Left hindlimb (tissue), 1 donor: ENCODE results near the gene ROBO1.
A peak's percentile ranks its signal among the peaks of the same experiment; 100 is the strongest.
"Not testable (repeated sequence)": the region's sequence is repeated elsewhere in the genome, so short reads cannot be mapped to it uniquely, and the experiment has no call there.

Source experiments
- DNase-seq: peaks from one replicate; pipeline ENCODE4 v3.0.0-alpha.2; 2018

The ROBO1 gene

DNA sequence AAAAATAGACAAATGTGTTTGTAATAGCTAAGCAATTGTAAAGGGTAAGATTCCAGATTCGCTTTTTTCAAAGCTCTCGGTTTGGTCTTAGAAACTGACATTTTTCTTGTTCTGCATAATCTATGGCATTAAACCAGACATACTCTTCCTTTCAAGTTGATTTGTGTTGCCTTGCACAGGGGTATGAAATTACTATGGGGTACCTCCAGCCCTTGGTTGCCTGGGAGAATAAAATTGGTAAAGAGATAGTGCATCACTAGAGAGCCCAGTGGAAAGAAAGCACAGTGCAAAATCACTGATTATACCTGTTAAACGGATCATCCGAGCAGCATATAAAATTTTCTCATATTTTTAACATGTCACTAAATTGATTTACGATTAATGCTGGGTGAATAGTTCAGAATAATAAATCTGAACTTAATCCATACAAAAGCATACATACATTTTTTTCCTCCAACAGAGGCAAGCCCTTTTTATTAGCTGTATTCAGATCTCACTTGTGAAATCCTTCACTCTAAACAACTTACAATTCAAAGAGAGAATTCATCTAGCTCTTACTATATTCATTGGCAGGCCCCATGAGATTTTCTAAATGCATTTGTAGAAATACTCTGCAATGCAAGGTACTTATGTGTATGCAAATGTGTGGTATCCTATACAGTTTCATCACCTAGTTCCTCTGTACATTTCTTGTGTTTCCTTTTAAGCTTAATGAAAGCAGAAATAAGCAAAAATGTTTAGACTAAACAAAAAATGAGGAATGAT is 224.4 kb downstream of the ROBO1 start:
- no peak for DNase-seq

DNA sequence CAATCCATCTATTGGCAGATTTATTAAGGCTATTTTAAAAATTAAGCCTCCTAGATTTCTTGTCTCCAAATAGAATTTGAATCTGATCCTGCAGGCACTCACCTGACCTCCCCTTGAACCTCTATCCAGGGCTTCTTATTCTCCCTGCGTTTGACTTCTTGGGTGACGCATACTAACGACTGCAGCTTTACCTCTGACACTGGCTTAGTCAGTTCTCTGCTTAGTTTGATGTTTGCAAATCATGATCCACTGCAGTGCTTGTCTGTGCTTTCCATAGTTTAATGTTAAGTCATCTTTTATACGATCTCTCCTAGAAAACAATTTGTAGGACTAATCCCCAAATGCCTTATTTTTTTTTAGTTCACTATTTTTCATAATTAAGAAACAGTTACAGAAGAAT is 233.1 kb downstream of the ROBO1 start:
- no peak for DNase-seq

DNA sequence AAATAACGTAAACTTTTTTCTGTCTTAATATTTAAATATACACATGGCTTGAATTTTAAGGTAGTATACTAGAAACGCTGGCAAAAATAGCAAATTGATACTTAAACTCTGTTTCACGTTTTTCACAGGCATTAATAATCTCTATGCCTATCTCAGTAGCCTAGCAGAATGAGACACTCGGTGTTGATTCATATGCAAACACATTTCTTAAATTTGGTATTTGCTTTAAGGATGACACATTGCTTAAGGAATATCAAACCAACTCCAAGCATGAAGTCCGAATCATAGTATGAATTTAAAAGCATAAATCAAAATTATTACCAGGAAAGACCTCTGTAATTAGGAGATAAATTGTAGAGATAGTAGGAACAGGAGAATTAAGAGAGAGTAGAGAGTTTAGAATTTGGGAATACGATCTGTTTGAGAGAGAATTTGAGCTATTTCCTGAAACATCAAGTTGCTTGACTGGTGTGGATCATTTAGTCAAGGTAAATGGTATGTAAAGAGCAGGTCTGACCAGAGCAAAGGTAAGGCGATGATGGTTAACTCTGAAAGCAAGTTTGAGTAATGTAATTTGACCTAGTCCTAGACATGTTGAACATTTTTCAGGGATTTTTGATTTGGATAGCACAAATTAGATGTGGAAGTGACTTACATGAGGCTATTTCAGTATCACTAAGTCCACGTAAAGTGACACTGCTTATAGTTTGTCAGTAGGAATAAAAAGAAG is 236.1 kb downstream of the ROBO1 start:
- no peak for DNase-seq

DNA sequence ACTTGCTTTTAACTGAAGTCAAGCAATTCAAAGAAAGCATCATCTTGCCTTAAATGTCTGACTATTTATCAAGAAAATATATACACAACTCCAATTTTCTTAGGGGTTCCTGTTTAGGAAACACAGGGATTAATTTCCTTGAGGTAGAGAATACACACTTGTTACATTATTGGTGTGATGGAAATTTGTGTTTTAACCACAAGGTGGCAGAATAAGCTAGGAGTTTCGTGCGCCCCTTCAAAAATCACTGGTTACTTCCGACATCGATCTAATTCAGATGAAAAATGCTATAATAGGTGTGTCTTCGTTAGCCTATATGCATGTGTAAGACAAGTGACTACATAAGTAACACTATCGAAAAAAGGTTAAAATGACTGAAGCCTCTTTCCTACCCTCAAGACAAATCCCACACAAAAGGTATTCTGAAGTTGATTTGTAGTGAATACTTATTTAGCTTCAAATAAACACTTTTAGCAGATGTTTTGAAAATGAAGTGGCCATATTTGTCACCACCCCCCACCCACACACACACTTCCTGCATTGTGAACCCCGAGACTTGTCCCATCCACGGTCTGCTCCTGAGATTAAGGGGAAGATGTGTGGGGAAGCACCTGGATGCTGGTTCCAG is 246.5 kb downstream of the ROBO1 start:
- DNase-seq: no peak

DNA sequence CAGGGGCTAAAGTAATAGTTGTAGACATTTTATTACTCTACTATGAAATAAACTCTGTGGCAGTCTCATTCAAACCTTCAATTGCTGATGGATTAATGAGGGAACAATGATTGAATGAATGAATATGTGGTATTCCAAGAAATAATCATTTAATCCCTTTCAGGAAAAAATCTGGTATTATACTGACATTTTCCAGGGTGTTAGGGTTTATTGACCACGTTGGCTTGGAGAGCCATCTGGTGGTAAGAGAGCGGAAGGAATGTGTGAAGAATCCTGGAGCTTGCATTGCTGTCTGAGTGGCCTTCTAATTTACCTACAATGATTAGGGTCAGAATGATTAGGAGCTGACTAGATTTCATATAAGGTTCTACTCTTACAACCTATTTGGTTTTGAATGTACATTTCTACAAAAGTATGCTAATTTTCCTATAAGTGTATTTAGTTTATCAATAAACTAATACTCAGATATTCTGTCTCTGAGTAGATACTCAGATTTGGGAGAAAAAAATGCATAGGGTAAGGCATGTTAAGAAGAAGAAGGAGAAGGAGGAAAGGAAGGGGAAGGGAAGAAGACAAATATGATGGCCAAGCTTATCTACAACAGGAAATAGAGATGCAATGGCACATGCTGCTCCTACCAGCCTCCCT is 249.9 kb downstream of the ROBO1 start:
- no peak for DNase-seq

DNA sequence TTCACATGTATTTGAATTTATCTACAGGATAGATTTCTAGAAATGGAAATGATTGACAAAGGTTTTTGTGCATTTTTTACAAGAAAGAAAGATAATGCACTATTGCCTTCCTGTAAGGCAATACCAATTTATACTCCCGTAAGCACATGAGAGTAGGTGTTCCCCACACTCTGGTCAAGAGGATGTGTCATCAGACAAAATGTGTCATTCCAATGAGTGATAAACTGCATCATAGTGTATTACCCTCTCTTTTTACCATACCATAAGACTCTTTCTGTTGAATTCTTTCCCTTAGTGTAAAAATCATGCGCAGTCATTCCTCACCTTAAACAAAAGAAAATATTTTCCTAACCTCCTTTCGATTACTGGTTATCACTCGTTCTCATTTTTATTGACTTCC is 251.0 kb downstream of the ROBO1 start:
- no peak for DNase-seq

DNA sequence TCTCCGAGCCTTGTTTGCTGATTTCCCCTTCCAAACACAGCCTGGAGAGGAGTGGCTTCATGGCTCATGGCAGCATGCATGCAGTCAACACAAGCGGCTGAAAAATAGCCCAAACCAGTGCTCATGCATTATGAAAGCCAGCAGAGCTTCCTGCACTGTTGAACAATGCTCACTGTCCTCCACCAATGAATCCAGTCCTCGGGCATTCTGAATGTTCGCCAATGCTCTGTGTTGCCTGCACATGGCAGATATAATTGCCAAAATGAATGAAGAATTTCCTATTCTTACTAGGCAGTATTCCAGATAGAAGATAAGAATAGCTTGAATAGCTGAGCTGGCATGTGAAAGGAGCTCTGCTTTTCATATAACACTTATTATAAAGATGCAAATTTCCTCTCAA is 252.7 kb downstream of the ROBO1 start:
- DNase-seq: no peak

DNA sequence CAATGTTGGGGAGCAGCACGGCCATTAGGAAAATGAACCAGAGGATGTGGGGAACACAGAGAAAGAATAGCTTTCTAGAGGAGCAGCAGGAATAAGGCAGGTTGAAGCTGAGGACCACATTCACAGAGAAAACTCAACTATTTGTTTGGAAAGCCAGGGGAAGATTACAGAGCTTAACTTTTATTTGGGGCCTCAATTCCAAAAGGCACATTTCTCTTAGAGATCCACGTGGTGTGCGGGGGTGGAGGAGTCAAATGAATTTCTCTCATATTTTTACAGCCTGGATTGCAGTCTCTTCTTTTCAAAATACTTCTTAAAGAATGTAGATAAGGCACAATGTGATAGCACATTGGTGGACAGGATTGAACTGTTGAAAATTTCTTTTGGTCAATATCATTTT is 253.7 kb downstream of the ROBO1 start:
- no peak for DNase-seq

DNA sequence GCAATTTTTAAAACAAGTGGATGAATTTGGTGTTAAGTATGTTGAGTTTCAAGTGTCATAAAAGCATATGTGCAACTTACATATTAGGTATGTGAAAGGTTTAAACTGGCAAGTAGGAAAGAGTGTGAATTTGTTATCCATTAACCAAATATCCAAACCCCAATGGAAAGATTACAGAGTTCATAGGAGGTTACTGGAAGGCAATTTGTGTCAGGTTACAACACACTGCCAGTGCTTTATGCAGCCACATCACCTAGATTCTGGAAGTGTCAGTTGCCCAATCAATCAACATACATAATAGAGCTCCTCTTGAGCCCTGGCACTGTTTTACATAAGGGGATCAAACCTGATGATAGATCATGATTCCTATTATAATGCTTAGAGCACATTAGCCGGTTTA is 261.0 kb downstream of the ROBO1 start:
- no peak for DNase-seq

DNA sequence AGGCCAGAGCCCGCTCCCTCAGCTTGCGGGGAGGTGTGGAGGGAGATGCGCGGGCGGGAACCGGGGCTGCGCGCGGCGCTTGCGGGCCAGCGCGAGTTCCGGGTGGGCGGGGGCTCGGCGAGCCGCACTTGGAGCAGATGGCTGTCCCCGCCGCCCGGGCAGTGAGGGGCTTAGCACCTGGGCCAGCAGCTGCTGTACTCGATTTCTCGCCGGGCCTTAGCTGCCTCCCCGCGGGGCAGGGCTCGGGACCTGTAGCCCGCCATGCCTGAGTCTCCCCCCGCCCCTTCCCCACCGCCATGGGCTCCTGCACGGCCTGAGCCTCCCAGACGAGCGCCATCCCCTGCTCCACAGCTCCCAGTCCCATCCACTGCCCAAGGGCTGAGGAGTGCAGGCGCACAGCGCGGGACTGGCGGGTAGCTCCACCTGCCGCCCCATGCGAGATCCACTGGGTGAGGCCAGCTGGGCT is 265.5 kb downstream of the ROBO1 start:
- not testable (repeated sequence) for DNase-seq

DNA sequence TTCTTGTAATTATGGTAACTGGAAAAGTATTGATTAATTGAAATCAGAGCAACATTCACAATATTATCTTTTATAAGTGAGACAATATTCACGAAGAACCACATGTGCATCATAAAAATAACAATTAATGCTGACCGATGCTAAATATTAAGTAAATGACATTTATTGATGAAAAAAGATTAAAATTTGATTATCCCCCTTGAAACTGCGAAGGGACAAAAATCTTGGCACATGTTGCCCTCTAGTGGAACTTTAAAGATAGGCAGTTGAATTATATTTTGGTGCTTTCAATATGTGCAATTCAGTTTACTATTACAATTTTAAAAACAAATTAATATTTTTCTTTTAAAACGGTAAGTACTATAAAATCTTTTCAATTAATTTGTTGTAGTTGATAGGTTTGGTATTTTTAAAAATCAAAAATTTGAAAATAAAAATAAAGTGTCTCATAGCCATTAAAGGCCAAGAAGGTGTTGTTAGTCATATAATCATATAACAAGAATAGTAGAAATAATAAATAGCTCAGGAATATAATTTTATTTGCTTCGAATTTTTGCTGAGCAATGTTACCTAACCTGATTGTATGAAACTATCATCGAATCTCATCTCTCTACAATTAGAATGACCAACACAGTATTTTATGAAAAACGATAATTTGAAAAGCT is 270.2 kb downstream of the ROBO1 start:
- no peak for DNase-seq

DNA sequence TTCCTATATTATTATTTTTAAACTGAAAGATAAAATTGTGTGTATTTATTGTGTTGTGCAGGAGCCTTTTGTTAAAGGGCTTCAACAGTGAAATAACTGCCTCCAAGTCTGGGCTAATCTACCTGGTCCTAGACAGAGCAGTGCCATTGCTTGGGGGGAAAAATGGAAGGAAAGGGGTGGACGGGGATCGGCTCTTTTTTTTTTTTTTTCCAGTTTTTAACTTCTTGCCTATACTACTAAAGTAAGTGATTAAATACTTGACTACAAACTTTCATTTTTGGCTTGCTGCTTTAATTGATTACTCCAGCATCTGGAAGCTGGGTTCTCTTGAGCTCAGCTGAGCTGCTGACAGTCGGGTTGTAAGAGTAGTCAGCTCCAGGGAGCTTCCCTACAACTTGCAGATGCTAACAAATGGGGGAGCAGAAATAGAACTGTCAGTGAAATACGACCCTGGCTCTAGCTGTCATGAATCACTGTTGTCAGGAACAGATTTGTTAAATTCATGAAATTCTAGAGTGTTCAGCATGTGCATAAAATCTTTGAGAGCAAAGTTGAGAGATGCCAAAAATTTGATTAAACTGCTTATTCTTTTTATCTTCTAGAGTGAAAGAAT is 276.7 kb downstream of the ROBO1 start:
- DNase-seq: no peak

DNA sequence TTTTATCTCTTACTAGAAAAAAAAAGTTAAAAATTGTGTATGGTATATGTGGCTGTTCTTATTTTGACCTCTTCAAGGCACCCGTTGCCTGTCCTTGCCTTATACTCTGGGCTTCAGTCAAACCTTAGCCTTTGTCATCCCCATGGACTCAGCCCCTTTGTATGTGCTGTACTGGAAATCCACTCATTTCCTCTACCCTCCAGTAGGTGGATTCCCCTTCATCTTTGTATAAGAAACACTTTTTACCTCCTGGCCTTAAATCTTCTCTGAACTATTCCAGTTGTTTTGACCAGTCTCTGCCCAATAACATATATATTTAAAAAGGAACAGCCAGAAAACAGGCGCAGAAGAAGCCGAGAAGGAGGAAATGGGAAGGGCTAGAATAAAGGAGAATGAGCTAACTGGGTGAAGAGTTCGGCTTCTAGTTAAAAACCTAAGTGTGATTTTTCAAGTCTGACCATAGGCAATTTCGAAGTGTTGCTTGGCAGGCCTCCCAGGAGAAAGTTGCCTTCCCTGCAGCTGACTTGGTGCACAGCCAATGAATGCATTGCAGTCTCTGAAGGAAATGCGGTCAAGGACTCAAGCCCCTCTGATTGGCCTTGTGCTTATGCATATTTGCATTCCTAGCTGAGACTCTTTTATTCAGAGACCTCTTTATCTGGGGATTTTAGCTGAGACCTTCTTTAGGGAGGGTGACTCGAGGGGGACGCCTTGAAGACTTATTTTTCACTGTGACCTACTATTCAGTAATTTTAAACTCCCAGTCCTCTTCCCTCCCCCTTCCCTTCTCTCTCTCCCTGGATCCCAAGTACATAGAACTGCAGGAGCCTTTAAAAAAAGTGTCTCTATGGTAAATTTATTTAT is 277.4 kb downstream of the ROBO1 start:
- DNase-seq: peak; percentile 82

DNA sequence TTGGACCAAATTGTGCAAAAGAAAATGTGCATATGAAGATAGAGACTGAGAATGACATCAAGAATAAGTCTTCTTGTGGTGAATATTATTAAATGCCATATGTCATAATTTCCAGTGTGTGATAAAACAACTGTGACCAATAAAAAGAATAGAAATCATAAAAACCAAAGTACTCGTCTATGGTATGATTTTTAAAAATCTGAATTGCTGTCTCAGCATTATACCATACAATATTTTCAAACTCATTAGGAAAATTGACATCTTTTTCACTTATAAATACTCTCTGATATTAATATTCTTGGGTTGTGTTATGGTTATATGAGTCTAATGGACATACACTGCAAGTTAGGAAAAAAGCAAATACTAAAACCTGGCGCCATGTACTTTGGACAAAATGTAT is 279.4 kb downstream of the ROBO1 start:
- DNase-seq: no peak

DNA sequence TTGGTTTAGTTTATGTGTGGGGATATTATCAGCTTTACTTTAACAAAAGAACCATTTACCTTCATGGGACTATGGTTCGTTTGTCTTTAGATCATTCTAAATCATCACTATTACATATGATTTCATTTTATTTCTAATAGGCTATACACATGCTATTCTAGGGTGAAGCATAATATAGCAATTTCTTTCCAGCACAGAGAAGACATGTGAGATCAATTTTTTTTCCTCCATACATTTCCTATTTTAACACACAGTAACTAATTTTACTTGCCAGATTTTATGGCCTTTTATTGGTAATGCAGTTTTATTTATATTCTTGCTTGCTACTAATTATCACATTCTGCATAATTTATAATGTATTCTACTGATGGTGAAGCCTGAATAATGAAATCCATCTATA is 287.1 kb downstream of the ROBO1 start:
- no peak for DNase-seq

DNA sequence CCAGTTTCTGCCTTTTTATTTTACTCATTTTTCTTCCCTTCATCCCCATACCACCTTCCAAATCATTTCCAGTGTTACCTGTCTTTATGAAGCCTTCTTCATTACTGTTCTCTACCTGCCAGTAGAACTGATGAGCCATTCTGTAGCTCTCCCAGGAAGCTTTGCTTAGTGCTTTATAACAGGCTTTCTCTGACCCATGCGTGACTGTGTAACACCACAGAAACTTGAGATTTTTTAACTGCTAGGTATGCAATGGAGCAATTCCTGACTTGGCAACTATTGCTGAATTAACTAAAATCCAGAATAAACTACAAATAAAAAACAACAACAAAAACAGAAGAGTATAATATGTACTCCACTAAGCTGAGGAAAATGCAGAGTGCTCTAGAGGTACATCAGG is 289.2 kb downstream of the ROBO1 start:
- DNase-seq: no peak

DNA sequence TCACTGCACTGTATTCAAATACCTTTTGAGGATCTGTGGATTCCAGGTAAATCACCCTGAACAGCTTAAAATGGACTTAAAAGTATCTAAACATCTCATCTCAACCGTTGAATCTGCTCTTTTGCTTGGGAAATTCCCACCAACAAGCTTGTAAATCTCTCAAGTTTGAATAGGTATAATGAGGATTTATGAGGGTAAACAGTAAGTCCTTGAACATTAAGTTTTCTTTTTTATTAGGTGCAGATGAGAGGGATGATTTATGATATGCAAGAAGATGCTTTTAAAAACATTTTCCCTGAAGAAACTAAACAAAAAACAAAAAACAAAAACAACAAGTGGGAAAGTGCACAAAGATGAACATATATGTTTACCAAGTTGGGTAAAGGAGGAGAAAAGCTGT is 290.6 kb downstream of the ROBO1 start:
- DNase-seq: no peak

DNA sequence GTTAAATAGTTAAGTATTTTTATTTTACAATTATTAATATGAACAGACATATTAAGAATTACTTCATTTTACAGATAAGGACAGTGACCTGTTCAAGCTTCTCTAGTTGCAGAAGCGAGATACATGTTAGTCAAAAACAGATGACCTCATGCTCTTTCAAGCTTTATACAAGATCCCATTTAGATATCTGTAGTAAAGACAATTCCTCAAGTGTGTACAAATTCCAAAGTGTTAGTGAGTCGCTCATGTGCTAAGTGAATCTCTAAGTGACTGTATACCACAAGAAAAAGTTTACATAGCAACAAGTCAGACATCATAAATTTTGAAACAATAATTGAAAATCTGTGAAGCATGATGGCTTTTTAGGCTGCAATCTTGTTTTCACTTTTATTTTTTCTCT is 293.8 kb downstream of the ROBO1 start:
- no peak for DNase-seq

DNA sequence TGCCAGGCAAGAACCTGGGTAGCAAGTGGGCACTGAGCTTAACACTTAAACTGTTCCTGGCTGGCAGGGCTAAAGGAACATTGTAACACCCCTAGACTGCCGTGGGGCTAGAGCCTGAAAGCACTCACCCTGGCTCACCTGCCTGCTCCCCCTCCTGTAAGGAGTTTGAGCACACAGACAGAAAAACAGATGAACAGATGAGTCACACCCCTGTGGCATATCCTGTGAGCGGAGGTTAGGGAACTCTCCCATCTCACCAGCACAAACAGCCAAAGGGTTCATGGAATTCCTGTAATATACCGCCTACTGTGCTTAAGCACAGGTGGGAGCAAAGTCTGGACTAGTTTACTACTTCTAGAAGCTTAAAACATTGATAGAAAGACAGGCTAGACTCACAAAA is 300.1 kb downstream of the ROBO1 start:
- DNase-seq: no peak

DNA sequence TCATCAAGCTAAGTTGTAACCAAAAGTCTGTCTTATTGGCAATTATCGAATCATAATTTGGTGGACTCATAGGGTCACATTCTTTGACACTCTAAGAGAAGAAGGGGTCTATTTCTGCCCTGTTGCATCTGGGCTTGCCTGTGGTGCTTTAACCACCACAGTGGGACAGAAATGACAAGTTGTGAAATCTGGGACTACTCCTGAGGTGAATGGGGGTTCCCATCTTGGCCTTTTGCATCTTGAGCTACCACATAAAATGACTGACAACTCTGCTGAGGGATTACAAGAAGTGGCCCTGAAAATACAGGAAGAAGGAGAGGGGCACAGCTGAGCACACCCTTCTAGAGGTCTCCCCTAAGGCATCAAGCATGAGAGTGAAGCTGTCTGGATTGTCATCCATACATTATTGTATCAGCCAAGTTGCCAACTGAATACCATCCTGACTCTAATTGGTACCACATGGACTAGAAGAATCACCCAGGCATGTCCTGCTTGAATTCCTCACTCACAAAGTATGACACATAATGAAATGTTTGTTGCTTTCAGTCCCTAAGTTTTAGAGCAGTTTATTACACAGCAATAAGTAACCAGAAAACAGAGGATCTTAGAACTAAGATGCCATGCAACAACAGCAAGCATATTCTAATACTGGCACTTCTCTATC is 306.5 kb downstream of the ROBO1 start:
- DNase-seq: no peak

DNA sequence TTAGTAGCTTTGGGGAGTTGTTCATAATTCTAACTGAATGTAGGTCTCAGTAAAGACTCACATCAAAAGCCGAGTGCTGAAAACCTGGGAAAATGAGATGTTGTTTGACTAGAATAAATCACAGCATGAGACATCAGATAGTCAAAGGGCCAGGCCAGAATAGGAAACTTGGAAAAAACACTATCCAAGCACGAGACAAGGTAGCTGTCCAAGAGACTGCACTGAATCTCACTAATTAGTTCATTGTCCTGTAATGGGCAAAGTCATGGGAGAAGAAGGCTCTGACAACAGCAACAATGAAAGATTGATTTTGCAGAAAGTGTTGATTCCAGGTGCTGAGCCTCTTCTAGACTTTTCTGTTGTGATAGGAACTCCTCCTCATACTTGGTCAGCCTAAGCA is 314.2 kb downstream of the ROBO1 start:
- DNase-seq: no peak
